Measurements from ENCODE around the gene FAM151B. TPM values are rescaled to one million over a fixed set of nuclear protein-coding genes. Genes with fewer than 3 reads are reported as not detected.
"Not testable (repeated sequence)": the region's sequence is repeated elsewhere in the genome, so short reads cannot be mapped to it uniquely, and the experiment has no call there.

The FAM151B gene
- total RNA-seq, 1 experiment from 2014 or later = 2.6 TPM

GRCh38 chr5:80568251-80568650 is 80.4 kb downstream of the FAM151B start:
- peaks cover 32% of the 10 kb centered on the region for H3K27me3 ChIP-seq

GRCh38 chr5:80569086-80569960 is 81.4 kb downstream of the FAM151B start:
- H3K9me3 ChIP-seq = no peaks in the 10 kb centered on the region
- peaks cover 28% of the 10 kb centered on the region for H3K27me3 ChIP-seq
- H3K4me3 ChIP-seq = peak overlapping the region; percentile 42
- peak; percentile 5 for DNase-seq
- H3K36me3 ChIP-seq = no peaks in the 10 kb centered on the region

More at GRCh38 chr5:80568251-80568650, 80.4 kb downstream of the FAM151B start:
- Histone ChIP-seq H3K36me3 (no peaks in the 10 kb centered on the region), H3K9me3 (no peaks in the 10 kb centered on the region), H3K4me3 (no peak overlapping the region)
- DNase-seq = no peak

- Histone ChIP-seq H3K4me3 (peak within 1 kb of the TSS; percentile 42), H3K9me3 (no peaks in the 10 kb centered on the region), H3K27me3 (peaks cover 31% of the 10 kb centered on the region), H3K36me3 (no peaks in the 10 kb centered on the region)
- peak; percentile 56 for DNase-seq
Measured at GRCh38 chr5:80569961-80570786, 82.3 kb downstream of the FAM151B start, which contains the start of gene ANKRD34B. Gene ANKRD34B, minus strand, starts transcription at chr5:80570280. Its CDS starts 10,261 bp downstream, at chr5:80560019.

DNA sequence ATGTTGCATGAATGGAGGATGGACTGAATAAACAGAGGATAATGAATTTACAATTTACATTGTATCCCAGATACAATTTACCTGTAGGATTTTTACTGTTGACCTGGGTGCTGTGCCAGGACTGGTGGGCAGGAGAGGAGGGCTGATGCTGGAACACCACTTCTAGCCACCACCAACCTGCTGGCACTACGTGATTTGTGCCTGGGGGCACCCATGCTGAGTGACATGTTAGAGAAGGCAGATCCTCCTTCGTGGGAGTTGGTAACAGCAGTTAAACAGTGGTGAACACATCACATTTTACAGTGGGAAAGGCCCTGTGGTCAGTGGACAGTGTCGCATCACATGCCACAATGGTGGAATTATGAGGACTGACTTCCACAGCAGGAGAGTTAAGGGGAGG is 85.2 kb downstream of the FAM151B start:
- Histone ChIP-seq H3K36me3 (no peaks in the 10 kb centered on the region), H3K4me3 (no peak overlapping the region), H3K27me3 (peaks cover 26% of the 10 kb centered on the region), H3K9me3 (no peaks in the 10 kb centered on the region)
- DNase-seq = no peak

GRCh38 chr5:80576383-80576782 is 88.5 kb downstream of the FAM151B start:
- H3K9me3 ChIP-seq = no peaks in the 10 kb centered on the region
- no peak for DNase-seq
- H3K4me3 ChIP-seq = no peak overlapping the region
- H3K36me3 ChIP-seq = no peaks in the 10 kb centered on the region
- peaks cover 5% of the 10 kb centered on the region for H3K27me3 ChIP-seq

- no peaks in the 10 kb centered on the region for H3K9me3 ChIP-seq
- peaks cover 5% of the 10 kb centered on the region for H3K27me3 ChIP-seq
- no peaks in the 10 kb centered on the region for H3K36me3 ChIP-seq
- DNase-seq = no peak
- H3K4me3 ChIP-seq = no peak overlapping the region
Measured at GRCh38 chr5:80577707-80578106, 89.8 kb downstream of the FAM151B start.

GRCh38 chr5:80579050-80579449 is 91.2 kb downstream of the FAM151B start:
- Histone ChIP-seq H3K36me3 (no peaks in the 10 kb centered on the region), H3K4me3 (no peak overlapping the region), H3K9me3 (no peaks in the 10 kb centered on the region), H3K27me3 (peaks cover 5% of the 10 kb centered on the region)
- DNase-seq = no peak

DNA sequence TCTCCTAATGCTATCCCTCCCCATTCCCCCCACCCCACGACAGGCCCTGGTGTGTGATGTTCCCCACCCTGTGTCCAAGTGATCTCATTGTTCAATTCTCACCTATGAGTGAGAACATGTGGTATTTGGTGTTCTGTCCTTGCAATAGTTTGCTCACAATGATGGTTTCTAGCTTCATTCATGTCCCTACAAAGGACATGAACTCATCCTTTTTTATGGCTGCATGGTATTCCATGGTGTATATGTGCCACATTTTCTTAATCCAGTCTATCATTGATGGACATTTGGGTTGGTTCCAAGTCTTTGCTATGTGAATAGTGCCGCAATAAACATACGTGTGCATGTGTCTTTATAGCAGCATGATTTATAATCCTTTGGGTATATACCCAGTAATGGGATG is 92.4 kb downstream of the FAM151B start:
- H3K9me3 ChIP-seq, H3K4me3 ChIP-seq, DNase-seq, H3K36me3 ChIP-seq, H3K27me3 ChIP-seq: not testable (repeated sequence)

- no peak for DNase-seq
- Histone ChIP-seq H3K27me3 (no peaks in the 10 kb centered on the region), H3K9me3 (no peaks in the 10 kb centered on the region), H3K36me3 (no peaks in the 10 kb centered on the region), H3K4me3 (no peak overlapping the region)
Measured at GRCh38 chr5:80584770-80585169, 96.9 kb downstream of the FAM151B start.

GRCh38 chr5:80588858-80589540 is 101.1 kb downstream of the FAM151B start:
- no peaks in the 10 kb centered on the region for H3K27me3 ChIP-seq
- no peaks in the 10 kb centered on the region for H3K36me3 ChIP-seq
- no peak for DNase-seq
- no peaks in the 10 kb centered on the region for H3K9me3 ChIP-seq
- no peak overlapping the region for H3K4me3 ChIP-seq

DNA sequence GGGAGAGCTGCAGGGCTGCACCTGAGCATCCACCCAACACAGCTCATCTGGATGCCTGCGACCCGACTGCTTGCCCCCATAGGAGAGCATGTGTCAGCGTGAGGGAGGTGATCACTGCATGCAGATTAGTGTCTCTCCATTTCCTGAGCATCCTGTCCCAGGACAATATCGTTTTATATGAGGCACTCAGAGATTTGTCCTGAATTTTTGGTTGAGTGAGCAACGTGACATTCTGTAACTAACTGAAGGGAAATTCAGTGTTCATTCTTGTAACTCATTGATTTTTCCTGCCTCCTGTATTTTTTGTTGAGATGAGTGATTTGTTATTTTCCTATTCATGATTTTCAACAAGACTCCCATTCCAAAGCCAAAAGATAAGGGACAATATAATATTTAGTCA is 102.9 kb downstream of the FAM151B start:
- no peak for DNase-seq
- no peaks in the 10 kb centered on the region for H3K9me3 ChIP-seq
- no peak overlapping the region for H3K4me3 ChIP-seq
- no peaks in the 10 kb centered on the region for H3K36me3 ChIP-seq
- no peaks in the 10 kb centered on the region for H3K27me3 ChIP-seq

DNA sequence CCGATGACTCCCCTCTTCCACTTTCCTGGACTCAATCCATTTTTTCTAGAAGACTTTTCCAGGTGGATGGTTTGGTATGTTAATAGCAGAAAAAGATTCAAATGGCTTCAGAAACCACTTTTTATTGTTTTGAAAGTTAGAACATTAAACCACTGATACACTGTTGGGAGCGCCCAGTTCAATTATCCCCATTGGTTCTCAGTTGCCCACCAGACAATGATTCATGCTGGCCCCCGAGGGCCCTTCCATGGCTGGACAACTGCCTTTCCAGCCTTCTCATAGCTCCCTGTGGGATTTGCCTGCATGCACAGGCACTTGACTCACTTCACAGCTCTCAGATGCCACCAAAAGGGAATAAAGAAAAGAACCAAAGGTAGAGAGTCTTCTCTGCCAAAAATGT is 103.5 kb downstream of the FAM151B start:
- Histone ChIP-seq H3K27me3 (no peaks in the 10 kb centered on the region), H3K36me3 (no peaks in the 10 kb centered on the region), H3K4me3 (no peak overlapping the region), H3K9me3 (no peaks in the 10 kb centered on the region)
- DNase-seq = peak; percentile 83

- Histone ChIP-seq H3K9me3 (no peaks in the 10 kb centered on the region), H3K4me3 (no peak overlapping the region), H3K27me3 (no peaks in the 10 kb centered on the region), H3K36me3 (no peaks in the 10 kb centered on the region)
- DNase-seq = no peak
Measured at GRCh38 chr5:80592105-80592504, 104.2 kb downstream of the FAM151B start.

Other genes with a start within 250 kb of the FAM151B start
- gene SERINC5, start 232.1 kb upstream of the FAM151B start, total RNA-seq (2014; rRNA removed; shearing (Covaris generic); ENCODE audit: low replicate concordance) = 4.8 and 5.5 TPM in 2 replicates
- not detected in 2 replicates for gene SPZ1, start 168.1 kb upstream of the FAM151B start, total RNA-seq (2014; rRNA removed; shearing (Covaris generic); ENCODE audit: low replicate concordance)
- 4.5 and 21.1 TPM in 2 replicates for gene ZFYVE16, start 80.0 kb upstream of the FAM151B start, total RNA-seq (2014; rRNA removed; shearing (Covaris generic); ENCODE audit: low replicate concordance)
- gene ANKRD34B, start 82.2 kb downstream of the FAM151B start, total RNA-seq (2014; rRNA removed; shearing (Covaris generic); ENCODE audit: low replicate concordance) = not detected in 2 replicates
- 13.9 and 26.1 TPM in 2 replicates for gene MSH3, start 166.6 kb downstream of the FAM151B start, total RNA-seq (2014; rRNA removed; shearing (Covaris generic); ENCODE audit: low replicate concordance)
- gene DHFR, start 166.9 kb downstream of the FAM151B start, total RNA-seq (2014; rRNA removed; shearing (Covaris generic); ENCODE audit: low replicate concordance) = 52.9 and 102 TPM in 2 replicates